ENCODE measurements around the gene LRRC49. TPM values are rescaled to one million over a fixed set of nuclear protein-coding genes. Genes with fewer than 3 reads are reported as not detected.

Gene LRRC49
- total RNA-seq, 4 donors from 2014 or later, result 3.3 to 12.6 (median 3.6) TPM

- no peaks in the 10 kb centered on the region for H3K27me3 ChIP-seq
- 86% methylated on average over 2 of the region's 2 CpGs for WGBS
- H3K27ac ChIP-seq, result no peak overlapping the region
- H3K4me3 ChIP-seq, result no peak overlapping the region
- no peaks in the 10 kb centered on the region for H3K36me3 ChIP-seq
- no peak for DNase-seq (ENCODE audit: low spot score in 2 of 2)
- no peak for TF ChIP-seq CTCF (IDR thresholded peaks at IDR 0.05)
- TF ChIP-seq EP300 (IDR thresholded peaks at IDR 0.05), result no peak
- TF ChIP-seq POLR2AphosphoS5 (IDR thresholded peaks at IDR 0.05), result no peak
- no peak for TF ChIP-seq POLR2A (IDR thresholded peaks at IDR 0.05)
- H3K4me1 ChIP-seq, result no peaks in the 10 kb centered on the region
- H3K9me3 ChIP-seq, result no peaks in the 10 kb centered on the region
Observed at GRCh38 chr15:70880781-70881180, 11.8 kb upstream of the LRRC49 start.

- Histone ChIP-seq H3K36me3 (no peaks in the 10 kb centered on the region), H3K4me3 (no peak overlapping the region), H3K4me1 (no peaks in the 10 kb centered on the region), H3K27me3 (no peaks in the 10 kb centered on the region), H3K27ac (no peak overlapping the region), H3K9me3 (no peaks in the 10 kb centered on the region)
- no peak for DNase-seq (ENCODE audit: low spot score in 2 of 2)
- 82% methylated on average over 2 of the region's 2 CpGs for WGBS
- no peak for TF ChIP-seq POLR2A (IDR thresholded peaks at IDR 0.05)
Observed at GRCh38 chr15:70882361-70882760, 10.3 kb upstream of the LRRC49 start.

- H3K27me3 ChIP-seq, result no peaks in the 10 kb centered on the region
- 8% methylated on average over 10 of the region's 10 CpGs for WGBS
- H3K27ac ChIP-seq, result peak overlapping the region; percentile 78
- DNase-seq (ENCODE audit: low spot score in 2 of 2), result no peak
- no peaks in the 10 kb centered on the region for H3K9me3 ChIP-seq
- peak overlapping the region; percentile 91 for H3K4me3 ChIP-seq
- peaks cover 24% of the 10 kb centered on the region for H3K4me1 ChIP-seq
- TF ChIP-seq POLR2AphosphoS5 (IDR thresholded peaks at IDR 0.05) (no peak), POLR2A (IDR thresholded peaks at IDR 0.05) (no peak), CTCF (IDR thresholded peaks at IDR 0.05) (peak in 1 of 2 donors; percentile 27), EP300 (IDR thresholded peaks at IDR 0.05) (no peak)
- H3K36me3 ChIP-seq, result no peaks in the 10 kb centered on the region
Observed at GRCh38 chr15:70892912-70893560, 410 bp downstream of the LRRC49 start.

- no peak for DNase-seq (ENCODE audit: low spot score in 2 of 2)
- 79% methylated on average over 1 of the region's 1 CpG for WGBS
Observed at GRCh38 chr15:70902107-70902506, 9.5 kb downstream of the LRRC49 start.

GRCh38 chr15:70906842-70907241 is 14.2 kb downstream of the LRRC49 start:
- TF ChIP-seq POLR2A (IDR thresholded peaks at IDR 0.05), result no peak
- no peak for TF ChIP-seq EP300 (IDR thresholded peaks at IDR 0.05)
- TF ChIP-seq POLR2AphosphoS5 (IDR thresholded peaks at IDR 0.05), result no peak
- TF ChIP-seq CTCF (IDR thresholded peaks at IDR 0.05), result no peak
- H3K27me3 ChIP-seq, result no peaks in the 10 kb centered on the region
- no peak overlapping the region for H3K27ac ChIP-seq
- H3K36me3 ChIP-seq, result peaks cover 11% of the 10 kb centered on the region
- H3K9me3 ChIP-seq, result peaks cover 11% of the 10 kb centered on the region
- H3K4me3 ChIP-seq, result no peak overlapping the region
- H3K4me1 ChIP-seq, result no peaks in the 10 kb centered on the region
- no peak for DNase-seq (ENCODE audit: low spot score in 2 of 2)

More at GRCh38 chr15:70902107-70902506, 9.5 kb downstream of the LRRC49 start:
- Histone ChIP-seq H3K4me1 (no peaks in the 10 kb centered on the region), H3K4me3 (no peak overlapping the region), H3K9me3 (no peaks in the 10 kb centered on the region), H3K27ac (no peak overlapping the region), H3K27me3 (no peaks in the 10 kb centered on the region), H3K36me3 (peaks cover 13% of the 10 kb centered on the region)
- TF ChIP-seq POLR2A (IDR thresholded peaks at IDR 0.05) (no peak), EP300 (IDR thresholded peaks at IDR 0.05) (no peak), CTCF (IDR thresholded peaks at IDR 0.05) (no peak), POLR2AphosphoS5 (IDR thresholded peaks at IDR 0.05) (no peak)
